Right lobe of liver (tissue), 4 donors: ENCODE data around the gene USP12.

Experiments used
- POLR2A ChIP-seq: fragments of 450-650 bp; IDR thresholded peaks from one replicate; pipeline ENCODE4 v1.6.1; 2017; ENCODE audit warnings: antibody characterized with exemption, mild to moderate bottlenecking
- TF ChIP-seq, protein P1 (sequence below), 4 donors: fragments of 200-600 bp in 3 of 4; fragments of 450-650 bp in 1 of 4; IDR thresholded peaks; one replicate each; pipeline versions ENCODE4 v1.5.1 to v1.8.0; 2016 to 2022; ENCODE audit warnings: antibody characterized with exemption in 4 of 4, mild to moderate bottlenecking in 2 of 4
- donor health status: DM: no; HTN: no; CAD: no.
- donor health status: DM: no; HTN: no; CAD: no.
- donor health status: DM: no; HTN: yes; CAD: no.

DNA sequence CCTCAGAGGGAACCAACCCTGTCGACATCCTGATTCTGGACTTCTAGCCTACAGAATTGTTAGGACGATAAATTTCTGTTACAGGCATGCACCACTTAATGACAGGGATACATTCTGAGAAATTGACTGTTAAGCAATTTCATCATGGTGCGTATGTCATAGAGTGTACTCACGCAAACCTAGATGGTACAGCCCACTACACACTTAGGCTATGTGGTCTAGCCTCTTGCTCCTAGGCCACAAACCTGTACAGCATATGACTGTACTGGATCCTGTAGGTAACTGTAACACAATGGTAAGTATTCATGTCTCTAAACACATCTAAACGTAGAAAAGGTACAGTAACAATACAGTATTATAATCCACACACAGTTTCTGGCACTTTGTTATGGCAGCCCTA, 13.3 kb downstream of the USP12 start:
- TF ChIP-seq, protein P1, sequence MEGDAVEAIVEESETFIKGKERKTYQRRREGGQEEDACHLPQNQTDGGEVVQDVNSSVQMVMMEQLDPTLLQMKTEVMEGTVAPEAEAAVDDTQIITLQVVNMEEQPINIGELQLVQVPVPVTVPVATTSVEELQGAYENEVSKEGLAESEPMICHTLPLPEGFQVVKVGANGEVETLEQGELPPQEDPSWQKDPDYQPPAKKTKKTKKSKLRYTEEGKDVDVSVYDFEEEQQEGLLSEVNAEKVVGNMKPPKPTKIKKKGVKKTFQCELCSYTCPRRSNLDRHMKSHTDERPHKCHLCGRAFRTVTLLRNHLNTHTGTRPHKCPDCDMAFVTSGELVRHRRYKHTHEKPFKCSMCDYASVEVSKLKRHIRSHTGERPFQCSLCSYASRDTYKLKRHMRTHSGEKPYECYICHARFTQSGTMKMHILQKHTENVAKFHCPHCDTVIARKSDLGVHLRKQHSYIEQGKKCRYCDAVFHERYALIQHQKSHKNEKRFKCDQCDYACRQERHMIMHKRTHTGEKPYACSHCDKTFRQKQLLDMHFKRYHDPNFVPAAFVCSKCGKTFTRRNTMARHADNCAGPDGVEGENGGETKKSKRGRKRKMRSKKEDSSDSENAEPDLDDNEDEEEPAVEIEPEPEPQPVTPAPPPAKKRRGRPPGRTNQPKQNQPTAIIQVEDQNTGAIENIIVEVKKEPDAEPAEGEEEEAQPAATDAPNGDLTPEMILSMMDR (IDR thresholded peaks at IDR 0.05), result no peak
- no peak for TF ChIP-seq POLR2A
